Neural progenitor cell (in vitro differentiated cells): ENCODE data around the gene CCL14. TPM values are rescaled to one million over a fixed set of nuclear protein-coding genes. Genes with fewer than 3 reads are reported as not detected.

Experiments
- DNase-seq: peaks from one replicate; pipeline ENCODE4 v3.0.0-alpha.2; 2016; ENCODE audit warnings: low spot score
- H2AFZ ChIP-seq: fragments of 200-600 bp; sonication (generic); replicated peaks from 2 replicates; pipeline ENCODE4 v1.6.1; 2016; ENCODE audit warnings: antibody characterized with exemption
- H3F3A ChIP-seq: fragments of 200-600 bp; sonication (generic); 2 replicates; pipeline ENCODE4 v1.6.1; 2016; ENCODE audit warnings: antibody characterized with exemption, low read depth
- H3K27ac ChIP-seq: fragments of 200-600 bp; sonication (generic); 2 replicates; pipeline ENCODE4 v1.5.1; 2016; ENCODE audit warnings: mild to moderate bottlenecking
- H3K27me3 ChIP-seq: fragments of 200-600 bp; sonication (generic); 2 replicates; pipeline ENCODE4 v1.6.1; 2016; ENCODE audit warnings: mild to moderate bottlenecking, moderate library complexity
- H3K36me3 ChIP-seq: fragments of 200-600 bp; sonication (generic); 2 replicates; pipeline ENCODE4 v1.5.1; 2016
- H3K4me1 ChIP-seq: fragments of 200-600 bp; sonication (generic); 2 replicates; pipeline ENCODE4 v1.6.1; 2016; ENCODE audit warnings: mixed run types
- H3K4me2 ChIP-seq: fragments of 200-600 bp; sonication (generic); 2 replicates; pipeline ENCODE4 v1.6.1; 2016
- H3K4me3 ChIP-seq: fragments of 200-600 bp; sonication (generic); 2 replicates; pipeline ENCODE4 v1.5.1; 2016
- H3K79me2 ChIP-seq: fragments of 200-600 bp; sonication (generic); 2 replicates; pipeline ENCODE4 v1.6.1; 2016; ENCODE audit warnings: low read depth
- H3K9ac ChIP-seq: fragments of 200-600 bp; sonication (generic); 2 replicates; pipeline ENCODE4 v1.6.1; 2016
- H3K9me3 ChIP-seq: fragments of 200-600 bp; sonication (generic); 2 replicates; pipeline ENCODE4 v1.5.1; 2016; ENCODE audit warnings: low read depth
- H4K20me1 ChIP-seq: fragments of 200-600 bp; sonication (generic); 2 replicates; pipeline ENCODE4 v1.6.1; 2016; ENCODE audit warnings: low read depth
- H3K27ac Mint-ChIP-seq: 3 replicates; pipeline ENCODE4 v1.8.0; 2021; ENCODE audit warnings: mixed read lengths
- H3K27me3 Mint-ChIP-seq: 2 replicates; pipeline ENCODE4 v1.8.0; 2022; ENCODE audit warnings: low read depth, mild to moderate bottlenecking, inconsistent platforms, moderate library complexity, mixed read lengths; ENCODE audit not compliant: insufficient read depth
- H3K36me3 Mint-ChIP-seq: 3 replicates; pipeline ENCODE4 v1.8.0; 2021; ENCODE audit warnings: mixed read lengths
- H3K4me1 Mint-ChIP-seq: 3 replicates; pipeline ENCODE4 v1.8.0; 2021; ENCODE audit warnings: mixed read lengths
- H3K4me3 Mint-ChIP-seq: 3 replicates; pipeline ENCODE4 v1.8.0; 2021; ENCODE audit warnings: mild to moderate bottlenecking, moderate library complexity, mixed read lengths
- H3K9me3 Mint-ChIP-seq: 3 replicates; pipeline ENCODE4 v1.8.0; 2020; ENCODE audit warnings: mixed read lengths
- EZH2 ChIP-seq: fragments of 200-600 bp; sonication (generic); IDR thresholded peaks from 2 replicates; pipeline ENCODE4 v1.6.1; 2017; ENCODE audit warnings: antibody characterized with exemption, mild to moderate bottlenecking, moderate library complexity
- EZH2phosphoT487 ChIP-seq: fragments of 200-600 bp; sonication (generic); IDR thresholded peaks from 2 replicates; pipeline ENCODE4 v1.6.1; 2017; ENCODE audit warnings: antibody characterized with exemption
- total RNA-seq: library from RNA; depleted of rRNA; stranded (reverse); fragments of >200 nt; gene quantifications from 2 replicates; pipeline ENCODE4 v1.2.3, GENCODE V29; 2015; ENCODE audit warnings: low replicate concordance
- TF ChIP-seq, protein P1 (sequence below): fragments of 200-600 bp; sonication (generic); IDR thresholded peaks from 2 replicates; pipeline ENCODE4 v1.5.1; 2017; ENCODE audit warnings: antibody characterized with exemption, mild to moderate bottlenecking

CCL14 gene
- not detected in 2 replicates for total RNA-seq

DNA sequence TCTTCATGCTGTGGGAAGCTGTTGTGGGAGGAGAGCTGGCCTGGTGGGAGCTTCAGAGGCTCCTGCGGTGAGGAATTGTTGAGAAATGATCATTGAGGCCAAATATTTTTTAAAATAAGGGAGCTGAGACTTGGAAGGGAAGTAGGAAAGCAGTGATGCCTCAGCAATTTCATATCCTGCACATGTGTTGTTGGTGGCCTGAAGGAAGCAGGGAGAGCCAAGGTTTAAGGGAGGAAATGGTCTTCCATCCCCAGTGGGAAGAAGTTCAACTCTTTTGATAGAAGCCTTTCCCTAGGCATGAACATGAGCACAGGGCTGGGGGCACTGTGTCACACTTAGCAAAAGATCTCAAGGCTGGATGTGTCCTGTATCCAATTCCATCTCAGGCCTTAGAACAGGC, at the start of gene CCL14:
CCL14 (minus strand) TSS at position 87 of the 400 bp plus-strand sequence; CDS start at position 7, 80 bp downstream.
- no peak within 1 kb of the TSS for H2AFZ ChIP-seq
- no peaks in the 10 kb centered on the region for H3F3A ChIP-seq
- Mint-ChIP-seq H3K27me3 (no peaks in the 10 kb centered on the region), H3K27ac (no peak within 1 kb of the TSS), H3K9me3 (peaks cover 4% of the 10 kb centered on the region), H3K4me1 (no peaks in the 10 kb centered on the region), H3K36me3 (no peaks in the 10 kb centered on the region), H3K4me3 (no peak within 1 kb of the TSS)
- no peak within 1 kb of the TSS for H3K9ac ChIP-seq
- no peaks in the 10 kb centered on the region for H3K79me2 ChIP-seq
- H3K4me2 ChIP-seq: no peak within 1 kb of the TSS
- no peak within 1 kb of the TSS for H3K27ac ChIP-seq
- no peaks in the 10 kb centered on the region for H3K9me3 ChIP-seq
- no peaks in the 10 kb centered on the region for H3K4me1 ChIP-seq
- no peaks in the 10 kb centered on the region for H3K27me3 ChIP-seq
- H3K36me3 ChIP-seq: no peaks in the 10 kb centered on the region
- no peak within 1 kb of the TSS for H3K4me3 ChIP-seq
- H4K20me1 ChIP-seq: no peaks in the 10 kb centered on the region
- DNase-seq: no peak
- TF ChIP-seq EZH2phosphoT487: no peak
- TF ChIP-seq, protein P1, sequence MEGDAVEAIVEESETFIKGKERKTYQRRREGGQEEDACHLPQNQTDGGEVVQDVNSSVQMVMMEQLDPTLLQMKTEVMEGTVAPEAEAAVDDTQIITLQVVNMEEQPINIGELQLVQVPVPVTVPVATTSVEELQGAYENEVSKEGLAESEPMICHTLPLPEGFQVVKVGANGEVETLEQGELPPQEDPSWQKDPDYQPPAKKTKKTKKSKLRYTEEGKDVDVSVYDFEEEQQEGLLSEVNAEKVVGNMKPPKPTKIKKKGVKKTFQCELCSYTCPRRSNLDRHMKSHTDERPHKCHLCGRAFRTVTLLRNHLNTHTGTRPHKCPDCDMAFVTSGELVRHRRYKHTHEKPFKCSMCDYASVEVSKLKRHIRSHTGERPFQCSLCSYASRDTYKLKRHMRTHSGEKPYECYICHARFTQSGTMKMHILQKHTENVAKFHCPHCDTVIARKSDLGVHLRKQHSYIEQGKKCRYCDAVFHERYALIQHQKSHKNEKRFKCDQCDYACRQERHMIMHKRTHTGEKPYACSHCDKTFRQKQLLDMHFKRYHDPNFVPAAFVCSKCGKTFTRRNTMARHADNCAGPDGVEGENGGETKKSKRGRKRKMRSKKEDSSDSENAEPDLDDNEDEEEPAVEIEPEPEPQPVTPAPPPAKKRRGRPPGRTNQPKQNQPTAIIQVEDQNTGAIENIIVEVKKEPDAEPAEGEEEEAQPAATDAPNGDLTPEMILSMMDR: no peak
- TF ChIP-seq EZH2: no peak

GRCh38 chr17:36036235-36036634, 49.7 kb upstream of the CCL14 start:
- H3K36me3 Mint-ChIP-seq: no peaks in the 10 kb centered on the region

GRCh38 chr17:36034127-36034526, 47.6 kb upstream of the CCL14 start:
- TF ChIP-seq EZH2 (no peak), EZH2phosphoT487 (no peak)
- TF ChIP-seq, protein P1: no peak
- no peaks in the 10 kb centered on the region for H3K79me2 ChIP-seq
- no peak for DNase-seq
- H4K20me1 ChIP-seq: no peaks in the 10 kb centered on the region
- H3K27me3 ChIP-seq: no peaks in the 10 kb centered on the region
- Mint-ChIP-seq H3K9me3 (peaks cover 2% of the 10 kb centered on the region), H3K27me3 (peaks cover 5% of the 10 kb centered on the region), H3K4me1 (peaks cover 9% of the 10 kb centered on the region), H3K4me3 (no peak overlapping the region), H3K36me3 (no peaks in the 10 kb centered on the region), H3K27ac (no peak overlapping the region)
- no peaks in the 10 kb centered on the region for H3K36me3 ChIP-seq
- H3K4me2 ChIP-seq: no peak overlapping the region
- H2AFZ ChIP-seq: no peak overlapping the region
- no peaks in the 10 kb centered on the region for H3F3A ChIP-seq
- peaks cover 13% of the 10 kb centered on the region for H3K4me1 ChIP-seq
- no peak overlapping the region for H3K27ac ChIP-seq
- H3K4me3 ChIP-seq: no peak overlapping the region
- H3K9me3 ChIP-seq: no peaks in the 10 kb centered on the region
- no peak overlapping the region for H3K9ac ChIP-seq

More at GRCh38 chr17:36036235-36036634, 49.7 kb upstream of the CCL14 start:
- H3K27ac ChIP-seq: no peak overlapping the region
- Mint-ChIP-seq H3K9me3 (no peaks in the 10 kb centered on the region), H3K27me3 (peaks cover 2% of the 10 kb centered on the region), H3K4me1 (no peaks in the 10 kb centered on the region), H3K4me3 (no peak overlapping the region), H3K27ac (no peak overlapping the region)
- no peak overlapping the region for H2AFZ ChIP-seq
- no peak for DNase-seq
- no peaks in the 10 kb centered on the region for H3K9me3 ChIP-seq
- no peaks in the 10 kb centered on the region for H3F3A ChIP-seq
- no peak for TF ChIP-seq EZH2
- no peak for TF ChIP-seq EZH2phosphoT487
- TF ChIP-seq, protein P1: no peak
- H3K79me2 ChIP-seq: no peaks in the 10 kb centered on the region
- no peaks in the 10 kb centered on the region for H4K20me1 ChIP-seq
- no peaks in the 10 kb centered on the region for H3K36me3 ChIP-seq
- H3K4me3 ChIP-seq: no peak overlapping the region
- H3K4me2 ChIP-seq: no peak overlapping the region
- no peaks in the 10 kb centered on the region for H3K27me3 ChIP-seq
- H3K4me1 ChIP-seq: no peaks in the 10 kb centered on the region
- no peak overlapping the region for H3K9ac ChIP-seq
